Sigmoid colon (tissue), 4 donors: ENCODE measurements around the gene FBXL7.

ENCODE experiments used
- POLR2A ChIP-seq, 2 donors: fragments of 450-650 bp; IDR thresholded peaks; one replicate each; pipeline ENCODE4 v1.6.1; 2016; ENCODE audit warnings: antibody characterized with exemption in 2 of 2, mild to moderate bottlenecking in 2 of 2, moderate library complexity in 2 of 2
- POLR2AphosphoS5 ChIP-seq, 4 donors: sonication (generic); formaldehyde crosslinking; IDR thresholded peaks; one replicate each; pipeline ENCODE4 v1.6.1; 2017; ENCODE audit warnings: antibody characterized with exemption in 4 of 4

DNA sequence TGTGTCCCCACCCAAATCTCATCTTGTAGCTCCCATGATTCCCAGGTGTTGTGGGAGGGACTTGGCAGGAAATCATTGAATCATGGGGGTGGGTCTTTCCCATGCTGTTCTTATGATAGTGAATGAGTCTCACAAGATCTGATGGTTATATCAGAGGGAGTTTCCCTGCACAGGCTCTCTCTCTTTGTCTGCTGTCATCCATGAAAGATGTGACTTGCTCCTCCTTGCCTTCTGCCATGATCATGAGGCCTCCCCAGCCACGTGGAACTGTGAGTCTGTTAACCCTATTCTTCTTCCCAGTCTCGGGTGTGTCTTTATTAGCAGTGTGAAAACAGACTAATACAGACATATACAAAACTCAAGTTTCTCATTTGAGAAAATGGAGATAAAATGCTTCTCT, 139.3 kb downstream of the FBXL7 start:
- TF ChIP-seq POLR2A (IDR thresholded peaks at IDR 0.05) (no peak), POLR2AphosphoS5 (IDR thresholded peaks at IDR 0.05) (no peak)
